Lower lobe of right lung (tissue), 2 donors: ENCODE data around the gene TMEM106C. TPM values are rescaled to one million over a fixed set of nuclear protein-coding genes. Genes with fewer than 3 reads are reported as not detected.
A peak's percentile ranks its signal among the peaks of the same experiment; 100 is the strongest.

Experiments used
- ATAC-seq, 2 donors: fragments of 200-7000 bp; cut with Tn5 transposase; one replicate each; pipeline ENCODE4 v1.9.1; 2020 to 2022; ENCODE audit warnings: mild to moderate bottlenecking in 2 of 2, moderate library complexity in 2 of 2
- DNase-seq: peaks from one replicate; pipeline ENCODE4 v3.0.0-alpha.2; 2020
- H3K27ac ChIP-seq: fragments of 200-600 bp; one replicate; pipeline ENCODE4 v1.8.0; 2022
- H3K27me3 ChIP-seq: fragments of 200-600 bp; one replicate; pipeline ENCODE4 v1.8.0; 2022; ENCODE audit warnings: low read depth
- H3K36me3 ChIP-seq: fragments of 200-600 bp; one replicate; pipeline ENCODE4 v1.8.0; 2022; ENCODE audit warnings: mild to moderate bottlenecking
- H3K4me1 ChIP-seq: fragments of 200-600 bp; one replicate; pipeline ENCODE4 v1.8.0; 2022
- H3K4me3 ChIP-seq: fragments of 200-600 bp; one replicate; pipeline ENCODE4 v1.8.0; 2022; ENCODE audit warnings: mild to moderate bottlenecking
- H3K9me3 ChIP-seq: fragments of 200-600 bp; one replicate; pipeline ENCODE4 v1.8.0; 2022
- intact Hi-C: fragments of 100-400 bp; cut with DNase I; formaldehyde crosslinking; loops from one replicate; pipeline ENCODE4 v1.11.0; 2022
- total RNA-seq: library from RNA; stranded (reverse); fragmentation: NEBNext Ultra II Directional; extraction: Animal tissue kit (Norgen Biotek cat#: 25700); gene quantifications from one replicate; pipeline ENCODE4 v1.2.1, GENCODE V29; 2021
- TF ChIP-seq, protein P1 (sequence below): fragments of 200-600 bp; IDR thresholded peaks from one replicate; pipeline ENCODE4 v1.8.0; 2022; ENCODE audit warnings: antibody characterized with exemption, mild to moderate bottlenecking
- donor health status: DM: no; HTN: yes; CAD: no; lungs with severe emphysema.

The TMEM106C gene
- total RNA-seq, 1 donor from 2014 or later, result 39.3 TPM

DNA sequence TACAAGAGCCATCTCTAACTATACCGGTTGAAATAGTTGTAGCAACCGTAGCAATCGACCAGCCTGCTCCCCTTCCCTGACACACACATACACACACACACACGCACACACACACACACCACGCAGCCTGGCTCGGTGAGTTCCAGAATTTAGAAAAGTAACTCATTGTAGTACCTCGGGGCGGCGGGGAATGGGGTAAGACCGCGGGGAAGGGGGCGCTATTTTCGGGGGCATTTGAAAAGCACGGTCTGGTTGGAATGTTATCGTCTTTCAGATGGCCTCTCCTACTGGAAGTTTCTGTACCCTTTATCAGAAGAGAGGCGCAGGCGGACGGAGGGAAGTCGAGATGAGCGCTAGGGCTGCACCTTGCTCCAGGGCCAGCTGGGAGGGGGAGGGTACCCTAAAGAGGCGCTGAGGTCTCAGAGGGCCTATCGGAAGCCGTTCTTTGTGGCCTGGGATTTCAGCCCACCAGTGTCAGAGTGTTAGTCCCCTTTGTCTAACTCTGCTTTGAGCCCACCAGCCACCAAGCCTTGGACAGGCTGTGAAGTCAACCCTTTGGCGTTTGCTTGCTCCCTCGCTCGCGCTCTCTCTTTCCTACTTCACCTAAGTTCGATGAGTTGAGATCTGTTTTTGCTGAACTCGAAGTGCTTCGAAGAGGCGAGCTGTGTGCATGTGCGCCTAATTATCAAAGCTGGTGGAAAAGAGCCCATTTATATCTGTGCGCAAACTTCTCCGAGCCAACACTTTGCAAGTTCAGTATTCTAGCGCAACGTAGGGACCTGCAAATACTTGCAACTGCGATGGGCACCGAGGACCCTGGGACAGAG, 40.0 kb downstream of the TMEM106C start:
- Histone ChIP-seq H3K36me3 (no peaks in the 10 kb centered on the region), H3K27ac (no peak overlapping the region), H3K9me3 (no peaks in the 10 kb centered on the region), H3K4me1 (peaks cover 42% of the 10 kb centered on the region), H3K4me3 (peak overlapping the region; percentile 43), H3K27me3 (peaks cover 86% of the 10 kb centered on the region)
- DNase-seq (no peak), ATAC-seq (no peak)
- intact Hi-C loops, result no loop called here
- TF ChIP-seq, protein P1, sequence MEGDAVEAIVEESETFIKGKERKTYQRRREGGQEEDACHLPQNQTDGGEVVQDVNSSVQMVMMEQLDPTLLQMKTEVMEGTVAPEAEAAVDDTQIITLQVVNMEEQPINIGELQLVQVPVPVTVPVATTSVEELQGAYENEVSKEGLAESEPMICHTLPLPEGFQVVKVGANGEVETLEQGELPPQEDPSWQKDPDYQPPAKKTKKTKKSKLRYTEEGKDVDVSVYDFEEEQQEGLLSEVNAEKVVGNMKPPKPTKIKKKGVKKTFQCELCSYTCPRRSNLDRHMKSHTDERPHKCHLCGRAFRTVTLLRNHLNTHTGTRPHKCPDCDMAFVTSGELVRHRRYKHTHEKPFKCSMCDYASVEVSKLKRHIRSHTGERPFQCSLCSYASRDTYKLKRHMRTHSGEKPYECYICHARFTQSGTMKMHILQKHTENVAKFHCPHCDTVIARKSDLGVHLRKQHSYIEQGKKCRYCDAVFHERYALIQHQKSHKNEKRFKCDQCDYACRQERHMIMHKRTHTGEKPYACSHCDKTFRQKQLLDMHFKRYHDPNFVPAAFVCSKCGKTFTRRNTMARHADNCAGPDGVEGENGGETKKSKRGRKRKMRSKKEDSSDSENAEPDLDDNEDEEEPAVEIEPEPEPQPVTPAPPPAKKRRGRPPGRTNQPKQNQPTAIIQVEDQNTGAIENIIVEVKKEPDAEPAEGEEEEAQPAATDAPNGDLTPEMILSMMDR, result no peak

DNA sequence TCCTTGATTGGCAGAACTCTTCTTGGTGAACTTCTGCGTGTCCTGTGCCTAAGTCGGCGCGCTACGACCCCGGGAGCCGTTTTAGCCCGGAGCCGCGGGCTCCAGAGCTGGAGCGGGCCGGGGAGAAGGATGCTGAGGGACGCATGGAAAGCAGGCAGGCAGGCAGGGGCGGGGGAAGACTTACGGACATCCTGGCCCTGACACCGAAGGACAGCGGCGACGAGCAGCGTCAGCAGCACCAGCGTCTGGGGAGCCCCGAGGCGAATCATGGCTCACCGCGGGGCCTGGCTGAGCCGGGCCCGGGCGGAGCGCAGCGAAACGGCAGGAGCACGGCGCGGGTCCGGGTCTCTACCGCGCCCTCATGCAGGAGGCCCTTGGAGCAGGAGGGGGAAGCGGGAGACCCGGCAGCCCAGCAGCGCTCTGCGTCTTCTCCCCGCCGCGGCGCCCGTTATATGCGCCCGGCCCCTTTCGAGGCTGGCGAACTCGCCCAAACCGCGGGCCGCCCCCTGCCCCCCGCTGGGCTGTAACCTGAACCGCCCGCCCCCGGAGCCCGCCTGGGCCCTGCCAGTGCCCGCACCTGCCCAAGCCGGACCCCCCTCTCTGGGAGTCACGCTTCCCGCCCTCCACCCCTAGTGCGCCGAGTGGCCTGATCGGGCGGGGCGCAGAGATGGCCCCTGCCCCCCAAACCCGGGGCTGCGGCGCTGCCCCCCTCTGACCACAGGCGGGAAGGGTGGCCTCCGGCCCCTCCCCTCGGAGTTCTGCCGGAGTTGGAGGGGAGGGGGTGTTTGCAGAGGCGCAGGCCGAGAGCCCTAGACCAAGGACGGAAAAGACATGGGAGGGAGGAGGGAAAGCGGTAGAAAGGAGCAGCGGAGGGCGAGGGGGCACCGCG, 40.9 kb downstream of the TMEM106C start, which contains the start of gene COL2A1:
COL2A1 (minus strand) TSS at position 424 of the 889 bp plus-strand sequence; CDS start at position 269, 155 bp downstream.
- DNase-seq, result no peak
- Histone ChIP-seq H3K4me3 (peak within 1 kb of the TSS; percentile 43), H3K27me3 (peaks cover 80% of the 10 kb centered on the region), H3K27ac (no peak within 1 kb of the TSS), H3K9me3 (no peaks in the 10 kb centered on the region), H3K4me1 (peaks cover 42% of the 10 kb centered on the region), H3K36me3 (no peaks in the 10 kb centered on the region)
- intact Hi-C loops, result no loop called here
- TF ChIP-seq, protein P1, result no peak
- peak; percentile 12 to 15 for ATAC-seq

DNA sequence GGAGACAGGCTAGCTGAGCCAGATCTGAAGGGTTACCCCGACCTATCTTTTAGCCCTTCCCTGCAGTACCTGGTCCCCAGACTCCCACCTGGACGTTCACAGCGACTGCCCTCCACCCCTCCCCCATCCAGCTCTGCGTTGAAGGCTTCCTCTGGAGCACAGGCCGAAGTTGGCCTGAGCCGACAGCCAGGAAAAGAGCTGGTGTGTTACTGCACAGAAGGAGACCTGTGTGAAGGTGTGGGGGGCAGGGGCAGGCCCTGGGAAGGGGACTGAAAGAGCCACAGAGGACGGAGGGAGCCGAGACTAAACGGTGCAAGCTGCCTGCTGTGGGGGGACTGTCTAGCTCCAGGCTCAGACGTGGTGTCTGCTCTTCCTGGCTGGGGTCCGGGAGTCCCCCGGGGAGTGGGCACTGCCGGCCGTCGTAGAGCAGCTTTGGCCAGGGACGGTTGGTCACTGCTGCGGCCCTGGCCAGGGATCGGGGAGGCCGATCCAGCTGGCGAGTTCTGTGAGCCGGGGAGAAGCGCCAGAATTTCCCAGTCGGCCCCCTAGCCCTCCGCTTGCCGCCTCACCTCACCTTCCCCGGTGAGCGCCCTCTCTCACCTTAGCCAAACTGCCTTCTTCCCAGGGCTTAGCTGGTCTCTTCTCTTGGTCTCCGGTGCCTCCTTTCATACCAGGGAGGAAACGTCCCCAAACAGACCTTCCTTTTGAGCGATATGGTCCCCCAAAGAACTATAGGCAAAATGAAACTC, 41.8 kb downstream of the TMEM106C start:
- Histone ChIP-seq H3K36me3 (no peaks in the 10 kb centered on the region), H3K4me3 (no peak overlapping the region), H3K4me1 (peaks cover 42% of the 10 kb centered on the region), H3K9me3 (no peaks in the 10 kb centered on the region), H3K27ac (no peak overlapping the region), H3K27me3 (peaks cover 71% of the 10 kb centered on the region)
- DNase-seq (no peak), ATAC-seq (no peak)
- TF ChIP-seq, protein P1, result no peak
- intact Hi-C loops, result no loop called here

DNA sequence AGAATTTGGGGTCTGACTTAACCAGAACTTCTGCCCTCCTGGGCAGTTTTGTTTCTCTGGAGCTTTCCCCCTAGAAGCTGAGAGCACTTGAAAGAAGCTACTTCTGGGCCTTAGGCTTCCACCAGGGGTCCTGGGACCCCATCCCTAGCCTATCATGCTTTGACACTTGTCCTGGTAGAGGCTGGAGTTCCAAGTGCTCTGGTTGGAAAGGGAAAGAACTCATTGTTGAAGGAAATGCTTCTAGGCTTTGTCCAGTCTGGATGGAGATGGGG, 42.3 kb downstream of the TMEM106C start:
- DNase-seq, result no peak
- H3K27me3 ChIP-seq, result peaks cover 66% of the 10 kb centered on the region
- no peaks in the 10 kb centered on the region for H3K9me3 ChIP-seq
- TF ChIP-seq, protein P1, result no peak
- intact Hi-C loops, result no loop called here
- H3K4me1 ChIP-seq, result peaks cover 42% of the 10 kb centered on the region
- no peaks in the 10 kb centered on the region for H3K36me3 ChIP-seq
- no peak overlapping the region for H3K4me3 ChIP-seq
- no peak overlapping the region for H3K27ac ChIP-seq
- ATAC-seq, result no peak

DNA sequence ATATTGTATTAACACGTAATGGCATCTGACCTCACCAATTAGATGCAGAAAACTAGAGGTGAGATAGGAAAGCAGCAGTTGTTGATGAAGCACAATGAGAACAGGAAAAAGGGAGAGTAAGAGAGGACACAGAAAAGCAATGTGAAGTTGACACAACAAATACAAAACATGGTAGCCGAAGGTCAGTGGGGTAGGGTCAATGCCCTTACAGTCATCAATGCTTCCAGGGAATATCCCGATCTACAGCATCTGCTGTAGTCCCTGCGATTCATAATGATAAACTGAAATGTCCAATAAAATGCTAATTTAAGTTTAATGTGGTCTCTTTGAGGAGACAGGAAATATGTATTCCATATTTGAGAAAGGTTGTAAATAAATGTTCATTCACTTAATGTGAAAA, 43.8 kb downstream of the TMEM106C start:
- intact Hi-C loops, result no loop called here
- Histone ChIP-seq H3K36me3 (no peaks in the 10 kb centered on the region), H3K27ac (no peak overlapping the region), H3K9me3 (no peaks in the 10 kb centered on the region), H3K4me3 (no peak overlapping the region), H3K27me3 (peaks cover 58% of the 10 kb centered on the region), H3K4me1 (peaks cover 27% of the 10 kb centered on the region)
- TF ChIP-seq, protein P1, result no peak
- no peak for ATAC-seq
- DNase-seq, result no peak
